Activated T-cell treated with anti-CD3 and anti-CD28 coated beads for 24 hours (primary cell): ENCODE measurements around the gene ANKS6.

Experiments used
- DNase-seq: peaks from one replicate; pipeline ENCODE4 v3.0.0-alpha.2; 2020; ENCODE audit warnings: low read depth

Gene ANKS6

GRCh38 chr9:98796364-98797101 lies at the start of gene ANKS6:
Gene ANKS6 (minus strand): TSS chr9:98796555. CDS start chr9:98796491, 64 bp downstream.
- peak; percentile 75 for DNase-seq

DNA sequence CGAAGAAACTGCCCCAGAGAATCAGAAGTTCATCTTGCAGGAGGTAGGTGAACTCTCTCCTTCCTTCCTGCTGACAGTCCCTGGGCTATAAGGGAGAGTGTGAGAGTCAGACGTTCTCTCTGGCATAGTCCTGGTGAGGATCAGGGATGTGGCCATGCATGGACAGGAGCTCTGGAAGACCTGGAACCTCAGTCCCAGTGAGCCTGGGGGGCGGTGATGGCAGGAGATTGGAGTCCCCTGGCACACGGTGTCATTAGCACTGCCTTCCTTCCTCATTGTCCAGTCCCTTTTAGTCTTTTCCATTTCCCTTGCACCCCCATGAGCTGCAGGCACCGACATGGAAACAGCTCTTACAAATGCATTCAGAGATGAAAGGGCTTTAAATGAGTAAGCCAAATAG lies 49.7 kb upstream of the ANKS6 start:
- no peak for DNase-seq

GRCh38 chr9:98842510-98842909 lies 46.2 kb upstream of the ANKS6 start:
- no peak for DNase-seq

DNA sequence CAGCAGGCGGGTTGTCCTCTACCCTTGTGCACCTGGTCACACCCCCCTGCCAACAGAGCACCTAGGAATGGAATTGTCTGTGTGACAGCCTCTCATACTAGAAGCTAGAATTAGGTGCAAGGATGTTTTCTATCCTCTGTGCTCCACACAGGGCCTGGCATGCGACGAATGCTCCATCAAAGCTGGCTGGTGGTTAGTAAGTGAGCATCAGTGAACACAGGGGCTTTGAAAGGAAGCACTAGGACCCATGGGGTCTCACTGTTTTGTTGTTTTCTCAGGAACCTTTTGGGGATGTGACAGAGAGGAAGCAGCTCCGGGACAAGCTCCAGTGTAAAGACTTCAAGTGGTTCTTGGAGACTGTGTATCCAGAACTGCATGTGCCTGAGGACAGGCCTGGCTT lies 43.4 kb upstream of the ANKS6 start:
- DNase-seq, result no peak

DNA sequence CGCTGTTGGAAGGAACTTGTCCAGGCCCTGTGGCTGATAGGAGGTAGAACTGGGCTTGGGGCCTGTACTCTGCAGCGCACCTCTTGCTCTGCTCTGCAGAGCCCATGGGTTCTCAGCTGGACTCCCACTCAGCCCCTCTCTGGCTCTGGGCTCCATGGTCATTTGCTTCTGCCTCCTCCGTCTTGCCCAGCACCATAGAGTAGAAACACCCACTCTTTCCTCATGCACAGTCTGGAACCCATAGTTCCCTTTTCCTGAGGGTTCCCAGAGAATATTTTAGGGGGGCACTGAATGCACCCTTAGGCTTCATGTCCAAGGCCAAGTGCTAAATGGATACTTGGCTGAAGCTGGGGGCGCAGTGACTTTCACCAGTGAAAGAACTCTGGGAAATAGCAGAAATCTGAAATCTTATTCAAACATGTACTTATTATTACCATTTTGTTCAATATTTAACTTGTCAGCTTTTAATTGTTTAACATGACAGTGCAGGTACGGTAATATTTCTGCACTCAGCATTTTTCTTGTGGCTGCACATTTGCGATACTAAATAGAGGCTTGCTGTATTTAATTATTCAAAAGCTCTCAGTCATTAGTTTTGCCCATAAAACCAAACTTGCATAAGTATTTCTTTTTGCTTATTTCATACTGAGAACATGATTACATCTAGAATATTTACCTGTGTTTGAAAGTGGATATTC lies 42.7 kb upstream of the ANKS6 start:
- no peak for DNase-seq

DNA sequence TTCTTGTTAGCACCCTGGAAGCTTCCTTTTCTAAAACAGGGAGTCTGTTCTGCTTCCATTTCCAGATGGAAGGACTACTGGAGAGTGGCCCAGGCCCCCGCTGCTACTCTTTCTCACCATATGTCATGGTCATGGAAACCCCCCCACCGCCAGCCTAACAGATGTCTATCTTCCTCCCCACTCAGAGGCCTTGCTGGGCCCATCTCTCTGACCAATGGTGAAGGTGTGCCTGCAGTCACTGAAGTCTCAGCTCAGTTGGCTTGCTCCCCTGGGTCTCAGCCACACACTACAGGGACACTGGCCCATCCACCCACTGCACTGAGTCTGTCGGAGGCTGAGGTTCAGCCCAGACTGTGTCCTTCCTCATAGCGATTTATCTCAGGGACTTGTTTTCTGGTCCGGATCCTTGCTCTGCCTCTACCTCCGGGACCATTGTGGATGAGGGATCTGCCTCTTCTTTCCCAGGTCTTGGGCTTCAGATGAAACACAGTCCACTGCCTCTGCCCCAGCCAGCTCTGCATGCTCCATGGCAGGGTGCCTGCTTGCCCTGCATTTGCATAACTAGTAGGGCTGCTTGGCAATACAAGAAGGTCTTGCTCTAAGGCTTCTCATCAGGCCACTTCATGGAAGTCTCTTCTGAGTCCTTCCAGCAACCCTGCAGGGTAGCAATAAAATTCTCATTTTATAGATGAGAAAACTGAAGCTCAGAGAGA lies 42.0 kb upstream of the ANKS6 start:
- no peak for DNase-seq

DNA sequence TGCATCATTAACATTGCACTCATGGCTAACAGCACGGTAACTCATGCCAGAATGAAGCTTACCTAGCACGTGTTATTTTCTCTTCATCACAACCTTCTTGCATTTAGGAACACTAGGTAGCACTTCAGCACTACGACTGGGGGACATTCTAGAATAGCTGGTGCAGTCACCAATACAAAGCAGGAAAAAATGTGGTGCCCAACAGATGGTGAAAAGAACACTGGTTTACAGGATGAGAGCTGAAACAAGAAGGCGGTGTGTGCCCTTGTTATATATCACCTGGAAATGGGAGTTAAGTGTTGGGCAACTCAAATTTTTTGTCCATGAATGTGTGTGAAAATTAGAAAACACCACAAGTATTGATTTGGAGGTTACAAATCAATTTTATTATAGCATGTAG lies 41.2 kb upstream of the ANKS6 start:
- no peak for DNase-seq

GRCh38 chr9:98836206-98836605 lies 39.9 kb upstream of the ANKS6 start:
- DNase-seq, result no peak

GRCh38 chr9:98834386-98834785 lies 38.0 kb upstream of the ANKS6 start:
- no peak for DNase-seq

DNA sequence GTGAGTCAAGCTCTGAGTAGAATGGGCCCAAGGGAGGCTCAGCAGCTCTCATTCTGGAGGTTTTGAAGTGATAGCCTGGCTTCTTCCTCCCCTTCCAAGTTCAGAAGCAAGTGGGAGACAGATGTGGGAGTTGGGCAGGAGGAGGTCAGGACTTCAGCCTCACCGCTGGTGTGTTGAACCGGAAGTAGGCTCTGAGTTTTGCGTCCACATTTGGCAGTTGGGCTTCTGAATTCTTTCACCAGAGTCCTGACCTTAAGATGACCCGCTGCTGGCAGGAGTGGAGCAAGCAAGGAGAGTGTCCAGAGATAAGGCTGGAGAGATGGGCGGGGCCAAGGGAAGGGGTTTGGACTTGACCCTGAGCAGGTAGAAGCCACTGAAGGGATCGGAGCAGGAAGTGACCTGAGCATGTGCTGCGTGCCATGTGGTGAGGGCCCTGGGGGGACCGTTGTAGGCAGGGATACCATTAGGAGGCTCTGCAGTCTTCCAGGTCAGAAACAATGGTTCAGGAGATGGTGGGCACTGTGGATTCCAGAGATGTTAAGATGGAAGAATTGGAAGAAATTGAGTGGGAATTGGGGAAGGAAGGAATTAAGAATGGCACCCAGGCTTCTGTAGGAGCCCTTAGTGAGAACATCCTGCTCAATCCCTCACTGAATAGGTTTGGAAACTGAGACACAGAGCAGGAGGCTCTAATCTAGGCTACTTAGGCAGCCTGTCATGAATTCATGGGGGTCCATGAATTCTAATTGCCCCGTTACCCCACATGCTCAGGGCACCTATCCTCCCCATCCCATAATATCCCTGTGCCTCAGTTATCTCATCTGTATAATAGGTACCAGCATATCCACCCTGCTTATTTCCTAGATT lies 37.0 kb upstream of the ANKS6 start:
- no peak for DNase-seq

- DNase-seq, result no peak
Measured at GRCh38 chr9:98832768-98833089, 36.4 kb upstream of the ANKS6 start.

- no peak for DNase-seq
Measured at GRCh38 chr9:98831696-98832095, 35.3 kb upstream of the ANKS6 start.

DNA sequence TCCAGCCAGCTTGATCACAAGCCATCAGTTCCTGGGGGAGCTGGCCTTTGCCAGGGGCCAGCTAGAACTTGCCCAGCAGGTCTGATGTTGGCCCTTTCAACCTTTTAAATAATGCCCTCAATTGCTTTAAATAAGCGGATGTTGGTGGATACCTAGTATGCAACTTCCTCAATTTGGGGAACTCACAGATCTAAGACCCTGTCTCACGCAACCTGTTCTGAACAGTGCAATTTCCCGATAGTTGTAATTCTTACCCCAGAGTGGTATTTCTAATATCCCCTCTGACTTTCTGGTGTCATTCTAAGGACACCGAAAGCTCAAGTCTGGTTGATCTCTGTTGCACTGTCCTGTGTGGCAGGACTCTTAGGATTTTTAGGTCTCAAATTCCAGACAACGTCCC lies 34.2 kb upstream of the ANKS6 start:
- DNase-seq, result no peak

DNA sequence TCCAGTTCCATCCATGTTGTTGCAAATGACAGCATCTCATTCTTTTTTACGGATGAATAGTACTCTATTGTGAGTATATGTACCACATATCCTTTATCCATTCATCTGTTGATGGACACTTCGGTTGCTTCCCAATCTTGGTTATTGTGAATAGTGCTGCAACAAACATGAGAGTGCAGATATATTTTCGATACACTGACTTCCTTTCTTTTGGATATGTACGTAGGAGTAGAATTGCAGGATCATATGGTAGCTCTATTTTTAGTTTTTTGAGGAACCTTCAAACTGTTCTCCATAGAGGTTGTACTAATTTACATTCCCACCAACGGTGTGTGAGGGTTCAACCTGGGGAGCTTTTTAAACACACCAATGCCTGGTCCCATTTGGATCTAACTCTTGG lies 33.4 kb upstream of the ANKS6 start:
- no peak for DNase-seq

DNA sequence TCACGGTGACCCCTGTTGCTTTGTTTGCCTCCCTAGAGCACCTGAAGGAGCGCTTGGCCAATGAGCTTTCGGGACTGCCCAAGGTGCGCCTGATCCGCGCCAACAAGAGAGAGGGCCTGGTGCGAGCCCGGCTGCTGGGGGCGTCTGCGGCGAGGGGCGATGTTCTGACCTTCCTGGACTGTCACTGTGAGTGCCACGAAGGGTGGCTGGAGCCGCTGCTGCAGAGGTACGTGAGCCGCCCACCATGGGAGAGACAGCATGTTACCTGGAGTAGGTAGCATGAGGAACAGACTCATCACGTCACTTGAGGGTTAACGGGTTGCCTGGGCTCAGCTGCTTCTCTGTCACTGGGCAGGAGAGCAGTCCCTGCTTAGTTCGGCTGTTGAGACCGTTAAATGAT lies 30.4 kb upstream of the ANKS6 start:
- DNase-seq, result no peak

- DNase-seq, result no peak
Measured at GRCh38 chr9:98825414-98825813, 29.1 kb upstream of the ANKS6 start.

DNA sequence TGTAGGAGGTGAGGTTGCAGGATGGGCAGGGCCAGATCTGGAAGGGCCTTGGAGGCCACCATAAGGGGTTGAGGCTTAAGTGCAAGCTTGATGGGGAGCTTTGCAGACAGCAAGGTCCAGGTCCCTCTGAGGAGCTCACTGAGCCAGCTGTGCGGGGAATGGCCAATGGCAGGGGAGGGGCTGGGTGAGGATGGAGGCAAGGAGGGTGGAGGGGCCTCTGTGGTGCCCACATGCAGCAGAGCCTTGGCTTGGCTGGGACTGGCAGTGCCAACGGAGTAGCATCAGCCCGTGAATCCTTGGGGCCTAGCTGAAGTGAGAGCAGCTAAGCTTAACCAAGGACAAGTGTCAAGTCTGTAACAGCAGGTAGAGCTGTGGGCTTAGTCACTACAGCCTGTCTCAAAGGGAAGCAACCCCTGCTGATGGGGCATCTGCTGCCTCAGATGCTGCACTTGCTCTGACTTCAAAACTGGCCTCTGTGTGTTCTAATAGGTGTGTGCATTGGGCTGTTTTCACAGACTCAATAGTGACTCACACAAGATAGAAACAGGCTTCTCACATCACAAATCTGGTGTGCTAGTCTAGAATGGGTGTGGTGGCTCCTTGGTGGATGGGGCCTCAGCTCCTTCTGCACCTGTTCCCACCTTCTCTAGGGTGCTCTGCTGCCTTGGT lies 27.4 kb upstream of the ANKS6 start:
- no peak for DNase-seq

- DNase-seq, result no peak
Measured at GRCh38 chr9:98822661-98823060, 26.3 kb upstream of the ANKS6 start.

- DNase-seq, result no peak
Measured at GRCh38 chr9:98821831-98822230, 25.5 kb upstream of the ANKS6 start.

GRCh38 chr9:98819231-98819630 lies 22.9 kb upstream of the ANKS6 start:
- DNase-seq, result no peak

- no peak for DNase-seq
Measured at GRCh38 chr9:98818764-98819163, 22.4 kb upstream of the ANKS6 start.
